Measurements from ENCODE around the gene GPR84. TPM values are rescaled to one million over a fixed set of nuclear protein-coding genes. Genes with fewer than 3 reads are reported as not detected.

GPR84 gene
- total and polyA plus RNA-seq, 2 of the 13 experiments (the other 11 are each of a cell fraction or from before 2014, with no cell fraction given), result not detected

GRCh38 chr12:54351341-54351740 is 12.9 kb downstream of the GPR84 start:
- BruUV-seq (replicated peaks), result TSS peak; percentile 54
- Histone ChIP-seq H3K4me3 (replicated peaks in 1 of 3; ENCODE audit: insufficient read depth in 1 of 3, low read depth in 2 of 3, low read length in 3 of 3) (no peak overlapping the region), H4K20me1 (ENCODE audit: insufficient read depth, low read length) (no peaks in the 10 kb centered on the region), H3K4me1 (ENCODE audit: insufficient read depth, low read length) (peaks cover 26% of the 10 kb centered on the region), H3K4me2 (ENCODE audit: low read depth, low read length) (no peak overlapping the region), H2AFZ (ENCODE audit: low read length) (no peak overlapping the region), H3K79me2 (ENCODE audit: insufficient read depth, low read length) (no peaks in the 10 kb centered on the region), H3K27me3 (ENCODE audit: control insufficient read depth in 1 of 2, insufficient read depth in 2 of 2, low read length in 2 of 2) (no peaks in the 10 kb centered on the region), H3K27ac (ENCODE audit: extremely low read length, insufficient read depth, low read length) (no peak overlapping the region), H3K36me3 (replicated peaks in 1 of 2; ENCODE audit: control insufficient read depth in 1 of 2, insufficient read depth in 2 of 2, low read length in 2 of 2) (peaks cover 24 to 45% of the 10 kb centered on the region in 2 experiments), H3K9ac (ENCODE audit: insufficient read depth, low read depth, low read length) (no peak overlapping the region), H3K9me3 (ENCODE audit: low read length) (no peaks in the 10 kb centered on the region)
- ChIA-PET CTCF (ENCODE audit: low intra/inter-chr PET ratio, low total read pairs) (no interaction called here), POLR2A (interaction anchor here (1.0 kb wide), 1 partner anchor 71 kb away, joined by 3 read pairs; the partner anchor contains the start of genes CBX5 and HNRNPA1)
- intact Hi-C loops (cut with micrococcal nuclease; ENCODE audit: unreplicated experiment), result no loop called here
- no peak for ATAC-seq
- DNase-seq (ENCODE audit: low spot score), result no peak
- WGBS (ENCODE audit: low lambda C conversion rate), result 94% methylated on average over 4 of the region's 4 CpGs
- TF ChIP-seq FOXA1 (IDR thresholded peaks at IDR 0.05), result no peak
- TF ChIP-seq FOXA1 (CRISPR knock-in tag; IDR thresholded peaks at IDR 0.05), result no peak
- TF ChIP-seq, protein P1, sequence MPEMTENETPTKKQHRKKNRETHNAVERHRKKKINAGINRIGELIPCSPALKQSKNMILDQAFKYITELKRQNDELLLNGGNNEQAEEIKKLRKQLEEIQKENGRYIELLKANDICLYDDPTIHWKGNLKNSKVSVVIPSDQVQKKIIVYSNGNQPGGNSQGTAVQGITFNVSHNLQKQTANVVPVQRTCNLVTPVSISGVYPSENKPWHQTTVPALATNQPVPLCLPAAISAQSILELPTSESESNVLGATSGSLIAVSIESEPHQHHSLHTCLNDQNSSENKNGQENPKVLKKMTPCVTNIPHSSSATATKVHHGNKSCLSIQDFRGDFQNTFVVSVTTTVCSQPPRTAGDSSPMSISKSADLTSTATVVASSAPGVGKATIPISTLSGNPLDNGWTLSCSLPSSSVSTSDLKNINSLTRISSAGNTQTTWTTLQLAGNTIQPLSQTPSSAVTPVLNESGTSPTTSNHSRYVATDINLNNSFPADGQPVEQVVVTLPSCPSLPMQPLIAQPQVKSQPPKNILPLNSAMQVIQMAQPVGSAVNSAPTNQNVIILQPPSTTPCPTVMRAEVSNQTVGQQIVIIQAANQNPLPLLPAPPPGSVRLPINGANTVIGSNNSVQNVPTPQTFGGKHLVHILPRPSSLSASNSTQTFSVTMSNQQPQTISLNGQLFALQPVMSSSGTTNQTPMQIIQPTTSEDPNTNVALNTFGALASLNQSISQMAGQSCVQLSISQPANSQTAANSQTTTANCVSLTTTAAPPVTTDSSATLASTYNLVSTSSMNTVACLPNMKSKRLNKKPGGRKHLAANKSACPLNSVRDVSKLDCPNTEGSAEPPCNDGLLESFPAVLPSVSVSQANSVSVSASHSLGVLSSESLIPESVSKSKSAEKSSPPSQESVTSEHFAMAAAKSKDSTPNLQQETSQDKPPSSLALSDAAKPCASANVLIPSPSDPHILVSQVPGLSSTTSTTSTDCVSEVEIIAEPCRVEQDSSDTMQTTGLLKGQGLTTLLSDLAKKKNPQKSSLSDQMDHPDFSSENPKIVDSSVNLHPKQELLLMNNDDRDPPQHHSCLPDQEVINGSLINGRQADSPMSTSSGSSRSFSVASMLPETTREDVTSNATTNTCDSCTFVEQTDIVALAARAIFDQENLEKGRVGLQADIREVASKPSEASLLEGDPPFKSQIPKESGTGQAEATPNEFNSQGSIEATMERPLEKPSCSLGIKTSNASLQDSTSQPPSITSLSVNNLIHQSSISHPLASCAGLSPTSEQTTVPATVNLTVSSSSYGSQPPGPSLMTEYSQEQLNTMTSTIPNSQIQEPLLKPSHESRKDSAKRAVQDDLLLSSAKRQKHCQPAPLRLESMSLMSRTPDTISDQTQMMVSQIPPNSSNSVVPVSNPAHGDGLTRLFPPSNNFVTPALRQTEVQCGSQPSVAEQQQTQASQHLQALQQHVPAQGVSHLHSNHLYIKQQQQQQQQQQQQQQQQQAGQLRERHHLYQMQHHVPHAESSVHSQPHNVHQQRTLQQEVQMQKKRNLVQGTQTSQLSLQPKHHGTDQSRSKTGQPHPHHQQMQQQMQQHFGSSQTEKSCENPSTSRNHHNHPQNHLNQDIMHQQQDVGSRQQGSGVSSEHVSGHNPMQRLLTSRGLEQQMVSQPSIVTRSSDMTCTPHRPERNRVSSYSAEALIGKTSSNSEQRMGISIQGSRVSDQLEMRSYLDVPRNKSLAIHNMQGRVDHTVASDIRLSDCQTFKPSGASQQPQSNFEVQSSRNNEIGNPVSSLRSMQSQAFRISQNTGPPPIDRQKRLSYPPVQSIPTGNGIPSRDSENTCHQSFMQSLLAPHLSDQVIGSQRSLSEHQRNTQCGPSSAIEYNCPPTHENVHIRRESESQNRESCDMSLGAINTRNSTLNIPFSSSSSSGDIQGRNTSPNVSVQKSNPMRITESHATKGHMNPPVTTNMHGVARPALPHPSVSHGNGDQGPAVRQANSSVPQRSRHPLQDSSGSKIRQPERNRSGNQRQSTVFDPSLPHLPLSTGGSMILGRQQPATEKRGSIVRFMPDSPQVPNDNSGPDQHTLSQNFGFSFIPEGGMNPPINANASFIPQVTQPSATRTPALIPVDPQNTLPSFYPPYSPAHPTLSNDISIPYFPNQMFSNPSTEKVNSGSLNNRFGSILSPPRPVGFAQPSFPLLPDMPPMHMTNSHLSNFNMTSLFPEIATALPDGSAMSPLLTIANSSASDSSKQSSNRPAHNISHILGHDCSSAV (CRISPR knock-in tag; IDR thresholded peaks at IDR 0.05; ENCODE audit: borderline replicate concordance), result no peak
- TF ChIP-seq, protein P2, sequence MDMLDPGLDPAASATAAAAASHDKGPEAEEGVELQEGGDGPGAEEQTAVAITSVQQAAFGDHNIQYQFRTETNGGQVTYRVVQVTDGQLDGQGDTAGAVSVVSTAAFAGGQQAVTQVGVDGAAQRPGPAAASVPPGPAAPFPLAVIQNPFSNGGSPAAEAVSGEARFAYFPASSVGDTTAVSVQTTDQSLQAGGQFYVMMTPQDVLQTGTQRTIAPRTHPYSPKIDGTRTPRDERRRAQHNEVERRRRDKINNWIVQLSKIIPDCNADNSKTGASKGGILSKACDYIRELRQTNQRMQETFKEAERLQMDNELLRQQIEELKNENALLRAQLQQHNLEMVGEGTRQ (IDR thresholded peaks at IDR 0.05; ENCODE audit: low read depth, low read length), result no peak
- TF ChIP-seq, protein P2 (CRISPR knock-in tag; IDR thresholded peaks at IDR 0.05; ENCODE audit: borderline replicate concordance), result no peak
- no peak for TF ChIP-seq ZNF251 (CRISPR knock-in tag; IDR thresholded peaks at IDR 0.05)
- no peak for TF ChIP-seq MED8 (CRISPR knock-in tag; IDR thresholded peaks at IDR 0.05; ENCODE audit: insufficient replicate concordance)
- TF ChIP-seq FLYWCH1 (CRISPR knock-in tag; IDR thresholded peaks at IDR 0.05), result no peak
- no peak for FAIRE-seq
- in situ Hi-C loops (cut with HindIII; ENCODE audit: extremely low pct_ligation_motif_present, low pct_unique_long_range_greater_than_20kb), result no loop called here
